ENCODE measurements around the gene CA10. TPM values are rescaled to one million over a fixed set of nuclear protein-coding genes. Genes with fewer than 3 reads are reported as not detected.

The CA10 gene
- total RNA-seq, 1 experiment from 2014 or later, result 0.46 TPM

DNA sequence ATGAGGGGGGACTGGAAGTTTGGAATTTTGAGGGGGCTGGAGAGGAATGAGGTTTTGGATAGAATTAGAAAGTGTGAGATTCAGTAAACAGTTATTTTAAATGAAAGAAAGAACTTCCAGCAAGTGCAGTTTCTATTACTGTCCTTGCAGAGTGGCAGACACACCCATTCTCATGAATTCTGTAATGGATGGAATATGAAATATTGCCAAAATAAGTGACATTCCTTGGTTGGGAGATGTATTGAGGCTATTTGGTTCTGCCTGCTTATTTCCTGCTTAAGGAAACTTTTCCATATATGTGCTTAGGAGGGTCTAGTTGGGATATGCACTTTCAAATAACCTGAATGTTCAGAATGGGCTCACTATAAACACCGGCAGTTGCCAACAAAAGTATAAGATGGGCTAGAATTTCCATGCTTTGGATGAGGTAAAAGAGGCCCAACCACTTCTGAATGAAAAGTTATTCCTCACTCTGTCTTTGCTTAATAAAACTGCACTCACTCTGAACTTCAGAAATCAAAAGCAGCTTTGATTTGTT lies 434.4 kb downstream of the CA10 start:
- Histone ChIP-seq H2BK15ac (ENCODE audit: low read depth, low read length) (no peak overlapping the region), H2BK120ac (ENCODE audit: low read depth, low read length, poor library complexity, severe bottlenecking) (no peak overlapping the region), H3K79me2 (ENCODE audit: insufficient read depth, low read length) (no peaks in the 10 kb centered on the region), H3K4me2 (ENCODE audit: insufficient read depth, insufficient read length, low read length) (no peak overlapping the region), H2AK5ac (ENCODE audit: insufficient read length, low read length) (no peak overlapping the region), H2BK12ac (ENCODE audit: insufficient read length, low read depth, low read length) (no peak overlapping the region), H3K18ac (ENCODE audit: insufficient read length, low read depth, low read length) (no peak overlapping the region), H3T11ph (ENCODE audit: low read length) (no peak overlapping the region), H2AFZ (ENCODE audit: low read length) (no peak overlapping the region), H3K27ac (ENCODE audit: insufficient read length, low read depth, low read length) (no peak overlapping the region), H3K79me1 (ENCODE audit: insufficient read depth, low read depth, low read length, poor library complexity, severe bottlenecking) (no peaks in the 10 kb centered on the region), H3K4ac (ENCODE audit: low read depth, low read length) (no peak overlapping the region), H3K56ac (ENCODE audit: insufficient read length, low read depth, low read length) (no peak overlapping the region), H4K8ac (replicated peaks; ENCODE audit: insufficient read length, low read depth, low read length) (no peak overlapping the region), H4K5ac (ENCODE audit: insufficient read length, low read depth, low read length) (no peak overlapping the region), H4K20me1 (ENCODE audit: control insufficient read depth, insufficient read depth, insufficient read length) (no peaks in the 10 kb centered on the region), H3K14ac (ENCODE audit: insufficient read depth, low read length) (no peak overlapping the region), H3K27me3 (ENCODE audit: insufficient read depth, low read length) (no peaks in the 10 kb centered on the region), H3K23ac (ENCODE audit: insufficient read length, low read depth, low read length) (no peak overlapping the region), H4K91ac (ENCODE audit: insufficient read length, low read depth, low read length) (no peak overlapping the region), H3K4me1 (ENCODE audit: insufficient read depth, low read length) (no peaks in the 10 kb centered on the region), H3K23me2 (ENCODE audit: insufficient read length, low read depth, low read length, poor library complexity, severe bottlenecking) (no peaks in the 10 kb centered on the region), H3K9me3 (ENCODE audit: control insufficient read depth, low read depth, low read length) (no peaks in the 10 kb centered on the region), H3K9ac (ENCODE audit: extremely low read depth, insufficient read length, low read length) (no peak overlapping the region), H2BK20ac (ENCODE audit: low read depth, low read length, poor library complexity, severe bottlenecking) (no peak overlapping the region), H2BK5ac (ENCODE audit: insufficient read length, low read length) (no peak overlapping the region)
- TF ChIP-seq, protein P1, sequence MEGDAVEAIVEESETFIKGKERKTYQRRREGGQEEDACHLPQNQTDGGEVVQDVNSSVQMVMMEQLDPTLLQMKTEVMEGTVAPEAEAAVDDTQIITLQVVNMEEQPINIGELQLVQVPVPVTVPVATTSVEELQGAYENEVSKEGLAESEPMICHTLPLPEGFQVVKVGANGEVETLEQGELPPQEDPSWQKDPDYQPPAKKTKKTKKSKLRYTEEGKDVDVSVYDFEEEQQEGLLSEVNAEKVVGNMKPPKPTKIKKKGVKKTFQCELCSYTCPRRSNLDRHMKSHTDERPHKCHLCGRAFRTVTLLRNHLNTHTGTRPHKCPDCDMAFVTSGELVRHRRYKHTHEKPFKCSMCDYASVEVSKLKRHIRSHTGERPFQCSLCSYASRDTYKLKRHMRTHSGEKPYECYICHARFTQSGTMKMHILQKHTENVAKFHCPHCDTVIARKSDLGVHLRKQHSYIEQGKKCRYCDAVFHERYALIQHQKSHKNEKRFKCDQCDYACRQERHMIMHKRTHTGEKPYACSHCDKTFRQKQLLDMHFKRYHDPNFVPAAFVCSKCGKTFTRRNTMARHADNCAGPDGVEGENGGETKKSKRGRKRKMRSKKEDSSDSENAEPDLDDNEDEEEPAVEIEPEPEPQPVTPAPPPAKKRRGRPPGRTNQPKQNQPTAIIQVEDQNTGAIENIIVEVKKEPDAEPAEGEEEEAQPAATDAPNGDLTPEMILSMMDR (conservative IDR thresholded peaks at IDR 0.05), result no peak
- Mint-ChIP-seq H3K36me3 (ENCODE audit: insufficient read depth in 1 of 3, low read depth in 3 of 3) (no peaks in the 10 kb centered on the region), H3K4me3 (no peak overlapping the region), H3K9me3 (no peaks in the 10 kb centered on the region), H3K27ac (no peak overlapping the region), H3K4me1 (no peaks in the 10 kb centered on the region), H3K27me3 (ENCODE audit: low read depth) (no peaks in the 10 kb centered on the region)
- no peak for DNase-seq
- WGBS (ENCODE audit: extremely low coverage, insufficient read length, low lambda C conversion rate), result no CpG with 5 or more reads among the region's 1 CpG

Data from H9 (cell line).